GM12878 (cell line): ENCODE results near the gene JOSD2. TPM values are rescaled to one million over a fixed set of nuclear protein-coding genes. Genes with fewer than 3 reads are reported as not detected.

Experiments used
- ATAC-seq: fragments of 200-7000 bp; cut with Tn5 transposase; 3 replicates; pipeline ENCODE4 v1.9.1; 2020; ENCODE audit warnings: mild to moderate bottlenecking, moderate library complexity
- BruUV-seq: library from RNA; stranded (reverse); fragments of 400-500 nt; replicated peaks from 2 replicates; lab custom pipeline; 2021; lab: Mats Ljungman, UMichigan
- CTCF ChIA-PET: fragments of 300-600 bp; sonication (Branson Sonifier 250); formaldehyde crosslinking; extraction: SDS; loops from one replicate; lab custom pipeline; 2021; ENCODE audit warnings: inconsistent platforms; lab: Yijun Ruan, JAX
- POLR2A ChIA-PET: fragments of 350-600 bp; formaldehyde crosslinking; extraction: SDS; loops from one replicate; lab custom pipeline; 2021; ENCODE audit warnings: inconsistent platforms; lab: Charles Lee
- RAD21 ChIA-PET: fragments of 300-600 bp; sonication (Branson Sonifier 250); formaldehyde crosslinking; loops from one replicate; lab custom pipeline; 2023; ENCODE audit warnings: antibody characterized with exemption; ENCODE audit not compliant: unreplicated experiment; lab: Charles Lee
- SMC1A ChIA-PET: fragments of 300-600 bp; sonication (Branson Sonifier 250); formaldehyde crosslinking; loops from one replicate; lab custom pipeline; 2023; ENCODE audit not compliant: unreplicated experiment, uncharacterized antibody; lab: Charles Lee
- DNase-seq: peaks from one replicate; pipeline ENCODE4 v3.0.0-alpha.2; 2011; ENCODE audit warnings: low read depth, low spot score
- FAIRE-seq: peaks from 3 replicates; lab custom pipeline; 2011; peaks lifted over from hg19 to GRCh38; lab: Jason Lieb, UNC
- H2AFZ ChIP-seq: 2 replicates; pipeline ENCODE4 v1.6.0; 2011; ENCODE audit warnings: low read depth, low read length, control low read depth; ENCODE audit not compliant: control insufficient read depth
- H3K27ac ChIP-seq: 2 replicates; pipeline ENCODE4 v1.5.1; 2011; ENCODE audit warnings: control low read depth; ENCODE audit not compliant: control insufficient read depth, insufficient read depth
- H3K27me3 ChIP-seq, 2 experiments: replicated peaks in 1 of 2; 2 replicates each; pipeline versions ENCODE4 v1.6.0 to v1.6.1; 2011; ENCODE audit warnings: low read length in 1 of 2; ENCODE audit not compliant: control insufficient read depth in 2 of 2, insufficient read depth in 2 of 2
- H3K36me3 ChIP-seq, 2 experiments: 2 replicates each; pipeline ENCODE4 v1.5.1; 2011; ENCODE audit warnings: low read length in 1 of 2; ENCODE audit not compliant: control insufficient read depth in 2 of 2, insufficient read depth in 2 of 2
- H3K4me1 ChIP-seq: 2 replicates; pipeline ENCODE4 v1.6.1; 2011; ENCODE audit warnings: mild to moderate bottlenecking, low read length, moderate library complexity, mixed read lengths; ENCODE audit not compliant: control insufficient read depth, insufficient read depth
- H3K4me2 ChIP-seq: 2 replicates; pipeline ENCODE4 v1.6.0; 2011; ENCODE audit warnings: control low read depth; ENCODE audit not compliant: control insufficient read depth, insufficient read depth
- H3K4me3 ChIP-seq: fragments of 200-600 bp; sonication (generic); 2 replicates; pipeline ENCODE4 v1.5.1; 2016
- H3K79me2 ChIP-seq: 2 replicates; pipeline ENCODE4 v1.6.0; 2011; ENCODE audit warnings: low read length; ENCODE audit not compliant: control insufficient read depth, insufficient read depth
- H3K9ac ChIP-seq: 2 replicates; pipeline ENCODE4 v1.8.0; 2011; ENCODE audit warnings: low read length, control low read depth, mixed read lengths; ENCODE audit not compliant: control insufficient read depth, insufficient read depth
- H3K9me3 ChIP-seq: replicated peaks from 3 replicates; pipeline ENCODE4 v1.5.1; 2011; ENCODE audit warnings: mild to moderate bottlenecking, low read length; ENCODE audit not compliant: control insufficient read depth, insufficient read depth
- H4K20me1 ChIP-seq: 2 replicates; pipeline ENCODE4 v1.6.0; 2011; ENCODE audit not compliant: control insufficient read depth, insufficient read depth
- EGR1 ChIP-seq, 2 experiments: IDR thresholded peaks; 1 replicate in 1 of 2; 2 replicates in 1 of 2; pipeline ENCODE4 v1.6.1; 2011 to 2012; ENCODE audit warnings: low read depth in 2 of 2, low read length in 2 of 2, borderline replicate concordance in 1 of 2, mild to moderate bottlenecking in 1 of 2, moderate library complexity in 1 of 2
- FOXM1 ChIP-seq: IDR thresholded peaks from 2 replicates; pipeline ENCODE4 v1.6.1; 2012; ENCODE audit warnings: low read depth, mild to moderate bottlenecking, inconsistent platforms, low read length, moderate library complexity
- GABPA ChIP-seq: IDR thresholded peaks from 2 replicates; pipeline ENCODE4 v1.6.1; 2014; ENCODE audit warnings: antibody characterized with exemption, low read depth, mild to moderate bottlenecking, inconsistent platforms
- PAX5 ChIP-seq: IDR thresholded peaks from 2 replicates; pipeline ENCODE4 v1.6.1; 2011; ENCODE audit warnings: low read depth, low read length, borderline replicate concordance
- POLR2AphosphoS2 ChIP-seq: IDR thresholded peaks from 2 replicates; pipeline ENCODE4 v1.6.1; 2011; ENCODE audit warnings: low read depth, mild to moderate bottlenecking, low read length, improper control_type of control experiment, moderate library complexity
- RCOR1 ChIP-seq: conservative IDR thresholded peaks from 2 replicates; pipeline ENCODE4 v1.6.1; 2012; ENCODE audit warnings: low read depth, low read length, improper control_type of control experiment
- SMAD1 ChIP-seq: fragments of 450-650 bp; IDR thresholded peaks from 2 replicates; pipeline ENCODE4 v1.6.1; 2018; ENCODE audit warnings: mild to moderate bottlenecking, low read depth; ENCODE audit not compliant: partially characterized antibody
- WGBS: methylation state at CpG from one replicate; pipeline ENCODE4 v1.1.6; 2016; ENCODE audit warnings: low lambda C conversion rate; ENCODE audit not compliant: insufficient replicate concordance, insufficient coverage; ENCODE audit errors: missing lambda C conversion rate; 5-methylcytosine and 5-hydroxymethylcytosine counted together
- in situ Hi-C: fragments of 300-500 bp; cut with MboI; formaldehyde crosslinking; loops from 9 replicates; pipeline ENCODE4 v1.14.3; 2018; ENCODE audit warnings: mixed read lengths
- intact Hi-C: fragments of 100-400 bp; cut with micrococcal nuclease; formaldehyde crosslinking; loops from one replicate; pipeline ENCODE4 v1.14.2; 2022; ENCODE audit not compliant: unreplicated experiment
- polyA plus RNA-seq, 11 experiments: library from polyadenylated mRNA; depleted of rRNA in 4 of 11; unstranded in 6 of 11; stranded (reverse) in 5 of 11; fragments of >200 nt; fragmentation: Nextera tagmentation in 4 of 11; fragmentation: Illumina TruSeq in 1 of 11; extraction: Ambion mirVana in 4 of 11; extraction: Trizol in 1 of 11; gene quantifications; 1 replicate in 1 of 11; 2 replicates in 10 of 11; pipeline versions ENCODE4 v1.2.1 to v1.2.3, GENCODE V29; 2011 to 2016; ENCODE audit warnings: inconsistent platforms in 2 of 11, missing spikeins in 2 of 11, low read depth in 1 of 11
- total RNA-seq, 4 experiments: library from RNA; depleted of rRNA in 3 of 4; stranded (reverse); fragments of >200 nt in 3 of 4; fragmentation: Illumina TruSeq in 1 of 4; extraction: Trizol in 1 of 4; gene quantifications; 2 replicates each; pipeline versions ENCODE4 v1.2.1 to v1.2.3, GENCODE V29; 2013 to 2021
- TF ChIP-seq, protein P1 (sequence below): fragments of 450-650 bp; IDR thresholded peaks from 2 replicates; pipeline ENCODE4 v1.6.1; 2018; ENCODE audit warnings: borderline replicate concordance, mild to moderate bottlenecking; ENCODE audit not compliant: partially characterized antibody
- TF ChIP-seq, protein P2 (sequence below): fragments of 450-650 bp; formaldehyde crosslinking; IDR thresholded peaks from 2 replicates; pipeline ENCODE4 v1.4.0; 2022; ENCODE audit warnings: mild to moderate bottlenecking, moderate library complexity

JOSD2 gene
- total and polyA plus RNA-seq, 10 of the 15 experiments (the other 5 are each of a cell fraction or from before 2014, with no cell fraction given), result 0.91 to 26.7 (median 13.0) TPM

DNA sequence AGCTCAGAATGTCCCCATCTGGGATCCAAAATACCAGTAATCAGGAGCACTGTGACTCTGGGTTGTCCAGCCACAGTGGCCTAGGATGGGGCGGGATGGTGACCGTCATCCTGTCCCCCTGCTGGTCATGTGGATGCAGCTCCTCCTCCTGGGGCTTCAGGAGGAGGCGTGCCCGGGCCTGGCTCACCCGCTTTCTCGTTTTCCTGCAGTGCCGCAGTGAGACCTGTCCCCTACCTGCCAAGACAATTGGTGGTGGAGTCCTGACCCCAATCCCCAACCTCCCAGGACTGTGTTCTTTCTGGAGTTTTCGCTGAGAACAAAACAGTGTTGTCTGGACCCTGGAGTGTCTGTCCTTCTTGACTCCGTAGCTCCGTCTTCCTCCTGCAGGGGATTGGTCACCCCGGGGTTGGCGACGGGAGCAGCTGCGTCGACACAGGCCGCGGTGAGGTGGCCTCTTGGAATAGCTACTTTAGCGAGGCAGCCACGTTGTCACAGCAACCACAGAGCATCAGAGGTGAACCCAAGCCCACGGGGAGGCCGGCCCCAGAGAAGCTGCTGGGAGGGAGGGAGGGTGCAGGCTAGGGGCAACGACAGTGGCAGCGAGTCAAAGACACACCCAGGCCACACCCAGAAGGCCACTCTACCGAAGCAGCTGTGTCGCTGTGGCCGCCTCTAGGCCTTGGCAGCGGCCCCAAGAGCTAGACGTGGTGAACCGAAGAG, 44.8 kb downstream of the JOSD2 start:
- RAD21 ChIA-PET, result no interaction called here
- no peak for TF ChIP-seq GABPA
- TF ChIP-seq FOXM1, result no peak
- no peak for TF ChIP-seq PAX5
- no peak for TF ChIP-seq SMAD1
- TF ChIP-seq, protein P1, sequence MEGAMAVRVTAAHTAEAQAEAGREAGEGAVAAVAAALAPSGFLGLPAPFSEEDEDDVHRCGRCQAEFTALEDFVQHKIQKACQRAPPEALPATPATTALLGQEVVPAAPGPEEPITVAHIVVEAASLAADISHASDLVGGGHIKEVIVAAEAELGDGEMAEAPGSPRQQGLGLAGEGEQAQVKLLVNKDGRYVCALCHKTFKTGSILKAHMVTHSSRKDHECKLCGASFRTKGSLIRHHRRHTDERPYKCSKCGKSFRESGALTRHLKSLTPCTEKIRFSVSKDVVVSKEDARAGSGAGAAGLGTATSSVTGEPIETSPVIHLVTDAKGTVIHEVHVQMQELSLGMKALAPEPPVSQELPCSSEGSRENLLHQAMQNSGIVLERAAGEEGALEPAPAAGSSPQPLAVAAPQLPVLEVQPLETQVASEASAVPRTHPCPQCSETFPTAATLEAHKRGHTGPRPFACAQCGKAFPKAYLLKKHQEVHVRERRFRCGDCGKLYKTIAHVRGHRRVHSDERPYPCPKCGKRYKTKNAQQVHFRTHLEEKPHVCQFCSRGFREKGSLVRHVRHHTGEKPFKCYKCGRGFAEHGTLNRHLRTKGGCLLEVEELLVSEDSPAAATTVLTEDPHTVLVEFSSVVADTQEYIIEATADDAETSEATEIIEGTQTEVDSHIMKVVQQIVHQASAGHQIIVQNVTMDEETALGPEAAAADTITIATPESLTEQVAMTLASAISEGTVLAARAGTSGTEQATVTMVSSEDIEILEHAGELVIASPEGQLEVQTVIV, result no peak
- no peak for TF ChIP-seq EGR1 (IDR thresholded peaks at IDR 0.05; ENCODE audit: borderline replicate concordance in 1 of 2, low read depth in 2 of 2, low read length in 2 of 2)
- TF ChIP-seq RCOR1, result no peak
- TF ChIP-seq POLR2AphosphoS2, result no peak
- TF ChIP-seq, protein P2, sequence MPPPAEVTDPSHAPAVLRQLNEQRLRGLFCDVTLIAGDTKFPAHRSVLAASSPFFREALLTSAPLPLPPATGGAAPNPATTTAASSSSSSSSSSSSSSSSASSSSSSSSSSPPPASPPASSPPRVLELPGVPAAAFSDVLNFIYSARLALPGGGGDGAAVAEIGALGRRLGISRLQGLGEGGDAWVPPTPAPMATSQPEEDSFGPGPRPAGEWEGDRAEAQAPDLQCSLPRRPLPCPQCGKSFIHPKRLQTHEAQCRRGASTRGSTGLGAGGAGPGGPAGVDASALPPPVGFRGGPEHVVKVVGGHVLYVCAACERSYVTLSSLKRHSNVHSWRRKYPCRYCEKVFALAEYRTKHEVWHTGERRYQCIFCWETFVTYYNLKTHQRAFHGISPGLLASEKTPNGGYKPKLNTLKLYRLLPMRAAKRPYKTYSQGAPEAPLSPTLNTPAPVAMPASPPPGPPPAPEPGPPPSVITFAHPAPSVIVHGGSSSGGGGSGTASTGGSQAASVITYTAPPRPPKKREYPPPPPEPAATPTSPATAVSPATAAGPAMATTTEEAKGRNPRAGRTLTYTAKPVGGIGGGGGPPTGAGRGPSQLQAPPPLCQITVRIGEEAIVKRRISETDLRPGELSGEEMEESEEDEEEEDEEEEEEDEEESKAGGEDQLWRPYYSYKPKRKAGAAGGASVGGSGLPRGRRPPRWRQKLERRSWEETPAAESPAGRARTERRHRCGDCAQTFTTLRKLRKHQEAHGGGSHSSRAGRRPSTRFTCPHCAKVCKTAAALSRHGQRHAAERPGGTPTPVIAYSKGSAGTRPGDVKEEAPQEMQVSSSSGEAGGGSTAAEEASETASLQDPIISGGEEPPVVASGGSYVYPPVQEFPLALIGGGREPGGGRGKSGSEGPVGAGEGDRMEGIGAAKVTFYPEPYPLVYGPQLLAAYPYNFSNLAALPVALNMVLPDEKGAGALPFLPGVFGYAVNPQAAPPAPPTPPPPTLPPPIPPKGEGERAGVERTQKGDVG (CRISPR knock-in tag), result no peak
- no peaks in the 10 kb centered on the region for H4K20me1 ChIP-seq
- BruUV-seq, result no TSS peak
- in situ Hi-C loops (no loop called here), intact Hi-C loops (no loop called here)
- POLR2A ChIA-PET, result interaction anchor here (0.6 to 1.0 kb wide), 2 partner anchors 109 to 309 kb away, joined by 3 to 8 read pairs; no protein-coding TSS in a partner anchor
- H3K4me1 ChIP-seq, result peaks cover 4% of the 10 kb centered on the region
- CTCF ChIA-PET, result interaction anchor here (0.6 to 1.5 kb wide), 4 partner anchors 51 to 471 kb away, joined by 3 to 6 read pairs (median 4); no protein-coding TSS in a partner anchor
- H3K27ac ChIP-seq, result no peak overlapping the region
- SMC1A ChIA-PET, result interaction anchor here (0.9 kb wide), 1 partner anchor 109 kb away, joined by 3 read pairs; no protein-coding TSS in a partner anchor
- H3K27me3 ChIP-seq, result no peaks in the 10 kb centered on the region
- no peak overlapping the region for H3K4me2 ChIP-seq
- no peaks in the 10 kb centered on the region for H3K9me3 ChIP-seq
- H3K79me2 ChIP-seq, result no peaks in the 10 kb centered on the region
- no peaks in the 10 kb centered on the region for H3K36me3 ChIP-seq
- no peak overlapping the region for H3K9ac ChIP-seq
- no peak for FAIRE-seq
- H2AFZ ChIP-seq, result no peak overlapping the region
- no peak overlapping the region for H3K4me3 ChIP-seq
- 44% methylated on average over 29 of the region's 29 CpGs for WGBS
- no peak for DNase-seq
- no peak for ATAC-seq
